Measurements from ENCODE around the gene ACTL7A.

DNA sequence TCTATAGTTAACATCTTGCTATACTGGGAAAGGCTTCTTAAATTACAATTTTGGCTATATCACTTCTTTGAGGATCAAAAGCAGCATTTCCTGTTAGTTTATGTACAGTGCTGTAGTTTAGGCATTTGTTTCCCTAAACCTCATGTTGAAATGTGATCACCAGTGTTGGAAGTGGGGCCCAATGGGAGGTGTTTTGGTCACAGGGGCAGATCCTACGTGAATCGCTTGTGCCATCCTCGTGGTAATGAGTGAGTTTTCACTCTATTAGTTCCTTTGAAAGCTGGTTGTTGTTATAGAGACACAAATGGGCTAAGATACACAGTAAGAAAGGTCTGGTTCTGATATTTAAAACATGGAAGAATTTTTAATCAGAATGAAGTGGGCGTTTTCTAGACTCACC lies 5.8 kb downstream of the ACTL7A start:
- TF ChIP-seq, protein P1, sequence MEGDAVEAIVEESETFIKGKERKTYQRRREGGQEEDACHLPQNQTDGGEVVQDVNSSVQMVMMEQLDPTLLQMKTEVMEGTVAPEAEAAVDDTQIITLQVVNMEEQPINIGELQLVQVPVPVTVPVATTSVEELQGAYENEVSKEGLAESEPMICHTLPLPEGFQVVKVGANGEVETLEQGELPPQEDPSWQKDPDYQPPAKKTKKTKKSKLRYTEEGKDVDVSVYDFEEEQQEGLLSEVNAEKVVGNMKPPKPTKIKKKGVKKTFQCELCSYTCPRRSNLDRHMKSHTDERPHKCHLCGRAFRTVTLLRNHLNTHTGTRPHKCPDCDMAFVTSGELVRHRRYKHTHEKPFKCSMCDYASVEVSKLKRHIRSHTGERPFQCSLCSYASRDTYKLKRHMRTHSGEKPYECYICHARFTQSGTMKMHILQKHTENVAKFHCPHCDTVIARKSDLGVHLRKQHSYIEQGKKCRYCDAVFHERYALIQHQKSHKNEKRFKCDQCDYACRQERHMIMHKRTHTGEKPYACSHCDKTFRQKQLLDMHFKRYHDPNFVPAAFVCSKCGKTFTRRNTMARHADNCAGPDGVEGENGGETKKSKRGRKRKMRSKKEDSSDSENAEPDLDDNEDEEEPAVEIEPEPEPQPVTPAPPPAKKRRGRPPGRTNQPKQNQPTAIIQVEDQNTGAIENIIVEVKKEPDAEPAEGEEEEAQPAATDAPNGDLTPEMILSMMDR (conservative IDR thresholded peaks at IDR 0.05; ENCODE audit: low read depth in 2 of 2) = no peak
- TF ChIP-seq EZH2 (IDR thresholded peaks at IDR 0.05; ENCODE audit: low read depth, unreplicated experiment) = no peak
- TF ChIP-seq, protein P2, sequence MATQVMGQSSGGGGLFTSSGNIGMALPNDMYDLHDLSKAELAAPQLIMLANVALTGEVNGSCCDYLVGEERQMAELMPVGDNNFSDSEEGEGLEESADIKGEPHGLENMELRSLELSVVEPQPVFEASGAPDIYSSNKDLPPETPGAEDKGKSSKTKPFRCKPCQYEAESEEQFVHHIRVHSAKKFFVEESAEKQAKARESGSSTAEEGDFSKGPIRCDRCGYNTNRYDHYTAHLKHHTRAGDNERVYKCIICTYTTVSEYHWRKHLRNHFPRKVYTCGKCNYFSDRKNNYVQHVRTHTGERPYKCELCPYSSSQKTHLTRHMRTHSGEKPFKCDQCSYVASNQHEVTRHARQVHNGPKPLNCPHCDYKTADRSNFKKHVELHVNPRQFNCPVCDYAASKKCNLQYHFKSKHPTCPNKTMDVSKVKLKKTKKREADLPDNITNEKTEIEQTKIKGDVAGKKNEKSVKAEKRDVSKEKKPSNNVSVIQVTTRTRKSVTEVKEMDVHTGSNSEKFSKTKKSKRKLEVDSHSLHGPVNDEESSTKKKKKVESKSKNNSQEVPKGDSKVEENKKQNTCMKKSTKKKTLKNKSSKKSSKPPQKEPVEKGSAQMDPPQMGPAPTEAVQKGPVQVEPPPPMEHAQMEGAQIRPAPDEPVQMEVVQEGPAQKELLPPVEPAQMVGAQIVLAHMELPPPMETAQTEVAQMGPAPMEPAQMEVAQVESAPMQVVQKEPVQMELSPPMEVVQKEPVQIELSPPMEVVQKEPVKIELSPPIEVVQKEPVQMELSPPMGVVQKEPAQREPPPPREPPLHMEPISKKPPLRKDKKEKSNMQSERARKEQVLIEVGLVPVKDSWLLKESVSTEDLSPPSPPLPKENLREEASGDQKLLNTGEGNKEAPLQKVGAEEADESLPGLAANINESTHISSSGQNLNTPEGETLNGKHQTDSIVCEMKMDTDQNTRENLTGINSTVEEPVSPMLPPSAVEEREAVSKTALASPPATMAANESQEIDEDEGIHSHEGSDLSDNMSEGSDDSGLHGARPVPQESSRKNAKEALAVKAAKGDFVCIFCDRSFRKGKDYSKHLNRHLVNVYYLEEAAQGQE (IDR thresholded peaks at IDR 0.05; ENCODE audit: unreplicated experiment) = no peak
- TF ChIP-seq POLR2AphosphoS5 (IDR thresholded peaks at IDR 0.05; ENCODE audit: low read depth) = no peak
- TF ChIP-seq ZNF331 (CRISPR knock-in tag; IDR thresholded peaks at IDR 0.05; ENCODE audit: low read depth) = no peak
- TF ChIP-seq CREB1 (CRISPR knock-in tag; IDR thresholded peaks at IDR 0.05; ENCODE audit: low read depth) = no peak
- no peak for TF ChIP-seq EZH2phosphoT487 (IDR thresholded peaks at IDR 0.05; ENCODE audit: unreplicated experiment)
- no peak for TF ChIP-seq STAT1 (IDR thresholded peaks at IDR 0.05; ENCODE audit: unreplicated experiment)
- no peak for TF ChIP-seq NANOG (IDR thresholded peaks at IDR 0.05; ENCODE audit: borderline replicate concordance)
